Colonic mucosa (tissue), 4 donors: ENCODE results near the gene MET. TPM values are rescaled to one million over a fixed set of nuclear protein-coding genes. Genes with fewer than 3 reads are reported as not detected.

Experiments used
- DNase-seq: peaks from one replicate; pipeline ENCODE4 v3.0.0-alpha.2; 2020
- H3K27ac ChIP-seq: fragments of 200-600 bp; one replicate; pipeline ENCODE4 v1.8.0; 2021
- H3K27me3 ChIP-seq: fragments of 200-600 bp; one replicate; pipeline ENCODE4 v1.8.0; 2021
- H3K36me3 ChIP-seq: fragments of 200-600 bp; one replicate; pipeline ENCODE4 v1.8.0; 2021
- H3K4me1 ChIP-seq: fragments of 200-600 bp; one replicate; pipeline ENCODE4 v1.8.0; 2021; ENCODE audit warnings: mild to moderate bottlenecking
- H3K4me3 ChIP-seq: fragments of 200-600 bp; one replicate; pipeline ENCODE4 v1.8.0; 2021
- H3K9ac ChIP-seq, 2 donors: one replicate each; pipeline ENCODE4 v1.7.0; 2013; ENCODE audit warnings: control low read depth in 2 of 2, low read depth in 2 of 2, low read length in 2 of 2
- H3K9me3 ChIP-seq: fragments of 200-600 bp; one replicate; pipeline ENCODE4 v1.8.0; 2021
- intact Hi-C: fragments of 100-400 bp; cut with DNase I; formaldehyde crosslinking; loops from one replicate; pipeline ENCODE4 v1.14.1; 2022
- total RNA-seq, 2 donors: library from RNA; stranded (reverse); fragmentation: NEBNext Ultra II Directional in 1 of 2; extraction: Animal tissue kit (Norgen Biotek cat#: 25700) in 1 of 2; gene quantifications; one replicate each; pipeline ENCODE4 v1.2.1, GENCODE V29; 2021
- TF ChIP-seq, protein P1 (sequence below): fragments of 200-600 bp; IDR thresholded peaks from one replicate; pipeline ENCODE4 v1.8.0; 2022; ENCODE audit warnings: antibody characterized with exemption, mild to moderate bottlenecking
- donor health status: healthy.
- donor health status: DM: no; HTN: no; CAD: no.
- donor health status: DM: no; HTN: no; CAD: no.

MET gene
- 10 to 100 TPM; 38.3 to 45.3 TPM for total RNA-seq

DNA sequence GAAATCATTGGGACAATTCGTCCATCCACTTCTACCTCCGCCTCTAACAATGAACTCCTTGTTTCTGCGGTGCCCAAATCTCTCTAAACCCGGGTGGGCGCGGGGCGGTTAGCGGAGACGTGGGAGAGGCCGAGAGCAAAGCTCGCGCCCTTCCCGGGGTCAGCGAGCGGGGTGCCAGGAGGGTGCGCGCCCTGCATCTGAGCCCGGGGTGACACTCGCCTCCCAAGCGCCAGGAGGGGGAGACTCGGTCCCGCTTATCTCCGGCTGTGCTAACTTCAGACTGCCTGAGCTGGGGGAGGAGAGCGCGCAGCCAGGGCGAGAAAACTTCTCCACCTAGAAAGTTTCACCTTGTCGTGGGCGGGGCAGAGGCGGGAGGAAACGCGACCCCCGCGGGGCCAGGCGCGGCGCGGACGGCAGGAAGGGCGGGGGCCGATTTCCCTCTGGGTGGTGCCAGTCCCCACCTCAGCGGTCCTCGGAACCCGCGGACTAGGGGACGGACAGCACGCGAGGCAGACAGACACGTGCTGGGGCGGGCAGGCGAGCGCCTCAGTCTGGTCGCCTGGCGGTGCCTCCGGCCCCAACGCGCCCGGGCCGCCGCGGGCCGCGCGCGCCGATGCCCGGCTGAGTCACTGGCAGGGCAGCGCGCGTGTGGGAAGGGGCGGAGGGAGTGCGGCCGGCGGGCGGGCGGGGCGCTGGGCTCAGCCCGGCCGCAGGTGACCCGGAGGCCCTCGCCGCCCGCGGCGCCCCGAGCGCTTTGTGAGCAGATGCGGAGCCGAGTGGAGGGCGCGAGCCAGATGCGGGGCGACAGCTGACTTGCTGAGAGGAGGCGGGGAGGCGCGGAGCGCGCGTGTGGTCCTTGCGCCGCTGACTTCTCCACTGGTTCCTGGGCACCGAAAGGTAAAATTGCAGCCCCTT lies at the start of gene MET:
Gene MET (plus strand): TSS at position 516 of the 915 bp plus-strand sequence. CDS start 26,889 bp downstream, outside the sequence.
- peak within 1 kb of the TSS; percentile 43 for H3K4me3 ChIP-seq
- intact Hi-C loops, result loop anchor here (5.0 kb wide), 2 partner anchors 115 to 135 kb away; no protein-coding TSS in a partner anchor
- H3K4me1 ChIP-seq, result no peaks in the 10 kb centered on the region
- peak within 1 kb of the TSS; percentile 65 for H3K27ac ChIP-seq
- peak; percentile 85 for DNase-seq
- peak within 1 kb of the TSS; percentile 81 to 93 for H3K9ac ChIP-seq
- no peaks in the 10 kb centered on the region for H3K36me3 ChIP-seq
- no peaks in the 10 kb centered on the region for H3K27me3 ChIP-seq
- TF ChIP-seq, protein P1, sequence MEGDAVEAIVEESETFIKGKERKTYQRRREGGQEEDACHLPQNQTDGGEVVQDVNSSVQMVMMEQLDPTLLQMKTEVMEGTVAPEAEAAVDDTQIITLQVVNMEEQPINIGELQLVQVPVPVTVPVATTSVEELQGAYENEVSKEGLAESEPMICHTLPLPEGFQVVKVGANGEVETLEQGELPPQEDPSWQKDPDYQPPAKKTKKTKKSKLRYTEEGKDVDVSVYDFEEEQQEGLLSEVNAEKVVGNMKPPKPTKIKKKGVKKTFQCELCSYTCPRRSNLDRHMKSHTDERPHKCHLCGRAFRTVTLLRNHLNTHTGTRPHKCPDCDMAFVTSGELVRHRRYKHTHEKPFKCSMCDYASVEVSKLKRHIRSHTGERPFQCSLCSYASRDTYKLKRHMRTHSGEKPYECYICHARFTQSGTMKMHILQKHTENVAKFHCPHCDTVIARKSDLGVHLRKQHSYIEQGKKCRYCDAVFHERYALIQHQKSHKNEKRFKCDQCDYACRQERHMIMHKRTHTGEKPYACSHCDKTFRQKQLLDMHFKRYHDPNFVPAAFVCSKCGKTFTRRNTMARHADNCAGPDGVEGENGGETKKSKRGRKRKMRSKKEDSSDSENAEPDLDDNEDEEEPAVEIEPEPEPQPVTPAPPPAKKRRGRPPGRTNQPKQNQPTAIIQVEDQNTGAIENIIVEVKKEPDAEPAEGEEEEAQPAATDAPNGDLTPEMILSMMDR, result peak; percentile 45
- no peaks in the 10 kb centered on the region for H3K9me3 ChIP-seq

DNA sequence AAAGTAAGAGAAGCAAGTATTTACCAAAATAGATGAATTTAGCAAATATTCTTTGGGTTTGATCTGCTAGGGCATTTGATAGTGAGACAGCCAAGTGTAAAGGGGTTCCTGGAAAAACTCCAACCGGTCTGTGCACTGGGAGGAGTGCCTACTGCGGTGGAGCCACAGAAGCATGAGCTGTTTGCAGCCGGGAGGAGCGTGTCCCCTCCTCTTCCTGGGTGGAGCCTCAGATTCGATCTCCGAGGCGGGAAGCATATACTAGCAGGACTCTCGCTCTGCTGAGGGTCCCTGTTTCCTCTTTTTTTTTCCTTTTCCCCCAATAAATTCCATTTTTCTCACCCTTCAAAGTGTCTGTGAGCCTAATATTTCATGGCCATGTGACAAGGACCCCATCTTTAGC lies 45.1 kb upstream of the MET start:
- H3K9me3 ChIP-seq, result no peaks in the 10 kb centered on the region
- intact Hi-C loops, result no loop called here
- no peaks in the 10 kb centered on the region for H3K36me3 ChIP-seq
- H3K4me1 ChIP-seq, result no peaks in the 10 kb centered on the region
- TF ChIP-seq, protein P1, result no peak
- no peak overlapping the region for H3K9ac ChIP-seq
- peak; percentile 50 for DNase-seq
- H3K27me3 ChIP-seq, result no peaks in the 10 kb centered on the region
- H3K27ac ChIP-seq, result no peak overlapping the region
- no peak overlapping the region for H3K4me3 ChIP-seq

DNA sequence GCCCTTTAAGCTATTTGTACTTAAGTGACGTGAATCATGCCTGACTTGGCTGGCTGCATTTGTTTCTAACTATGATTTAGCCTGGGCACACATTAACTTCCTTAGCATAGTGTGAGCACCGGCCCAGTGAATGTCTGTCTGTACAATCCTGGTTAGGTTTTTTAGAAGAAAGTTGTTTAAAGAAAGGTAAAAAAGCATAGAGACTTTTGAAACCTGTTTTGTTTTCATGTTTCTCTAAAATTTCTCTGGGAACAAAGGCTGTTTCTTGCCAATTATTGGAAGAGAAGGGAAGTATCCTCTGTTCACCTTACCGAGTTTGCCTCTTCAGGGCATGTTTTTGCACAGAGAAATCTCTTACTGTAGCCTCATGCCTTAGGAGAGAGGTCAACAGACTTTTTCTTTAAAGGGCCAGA lies 42.9 kb upstream of the MET start:
- intact Hi-C loops, result no loop called here
- TF ChIP-seq, protein P1, result no peak
- no peaks in the 10 kb centered on the region for H3K27me3 ChIP-seq

DNA sequence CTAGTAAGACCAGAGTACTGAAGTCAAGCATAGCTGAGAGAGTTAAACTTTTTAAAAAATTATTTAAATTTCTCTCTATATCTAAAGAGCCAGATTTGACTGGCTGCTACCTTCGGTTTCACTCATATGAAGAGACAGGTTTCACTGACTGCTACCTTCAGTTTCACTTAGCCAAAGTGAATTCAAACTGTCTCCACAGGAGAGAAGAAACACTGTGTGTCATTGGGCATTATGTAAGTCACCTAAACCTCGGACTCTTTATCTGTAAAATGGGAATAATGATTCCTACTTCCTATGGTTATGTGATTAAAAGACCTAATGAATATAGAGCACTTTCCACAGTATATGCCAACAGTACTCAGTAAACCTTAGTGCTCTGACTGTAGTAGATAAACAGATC lies 41.6 kb upstream of the MET start:
- no peak for DNase-seq
- intact Hi-C loops, result no loop called here
- Histone ChIP-seq H3K4me3 (no peak overlapping the region), H3K4me1 (no peaks in the 10 kb centered on the region), H3K36me3 (no peaks in the 10 kb centered on the region), H3K9ac (peak overlapping the region in 1 of 2 donors; percentile 41), H3K27ac (peak overlapping the region; percentile 41), H3K27me3 (no peaks in the 10 kb centered on the region), H3K9me3 (no peaks in the 10 kb centered on the region)
- TF ChIP-seq, protein P1, result no peak

More for the DNA sequence above, 42.9 kb upstream of the MET start:
- DNase-seq, result no peak
- no peaks in the 10 kb centered on the region for H3K4me1 ChIP-seq
- no peak overlapping the region for H3K4me3 ChIP-seq
- no peak overlapping the region for H3K27ac ChIP-seq
- no peaks in the 10 kb centered on the region for H3K9me3 ChIP-seq
- no peak overlapping the region for H3K9ac ChIP-seq
- H3K36me3 ChIP-seq, result no peaks in the 10 kb centered on the region

DNA sequence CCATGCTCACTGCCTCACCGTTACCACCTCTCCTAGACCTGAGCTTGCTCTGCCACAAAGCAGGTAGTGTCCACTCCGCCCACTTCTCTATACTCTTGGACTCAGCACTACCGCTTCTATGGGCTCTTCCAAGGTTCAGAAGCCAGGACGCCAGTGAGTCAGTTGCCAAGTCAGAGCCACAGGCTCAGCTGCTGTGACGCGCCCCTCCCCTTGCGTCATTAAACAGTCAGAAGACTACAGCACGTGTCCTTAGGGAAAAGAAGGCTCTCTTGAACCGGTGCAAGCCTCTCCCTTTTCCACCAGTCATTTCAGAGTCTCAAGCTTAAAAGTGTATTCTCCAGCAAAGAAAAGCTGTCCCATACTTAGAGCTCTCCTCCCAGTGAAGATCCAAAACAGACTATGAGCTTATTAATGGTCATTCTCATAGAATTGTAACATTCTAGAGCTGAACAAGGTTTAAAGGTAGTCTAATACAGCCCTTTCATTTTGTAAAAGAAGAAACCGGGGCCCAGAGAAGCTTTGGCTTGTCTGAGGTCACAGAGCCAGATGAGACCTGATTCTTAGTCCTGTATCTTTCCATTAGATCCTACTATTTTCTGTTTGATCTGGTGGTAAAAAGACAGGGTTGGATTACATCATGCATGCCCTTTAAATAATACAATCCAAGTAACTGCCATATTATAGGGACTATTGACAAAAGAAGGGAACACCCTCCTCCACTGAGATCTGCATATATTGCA lies 40.9 kb upstream of the MET start:
- intact Hi-C loops, result no loop called here
- peak; percentile 88 for DNase-seq
- Histone ChIP-seq H3K9me3 (no peaks in the 10 kb centered on the region), H3K4me3 (no peak overlapping the region), H3K9ac (no peak overlapping the region), H3K36me3 (no peaks in the 10 kb centered on the region), H3K27me3 (no peaks in the 10 kb centered on the region), H3K27ac (peak overlapping the region; percentile 41), H3K4me1 (no peaks in the 10 kb centered on the region)
- TF ChIP-seq, protein P1, result no peak
